HepG2 (cell line): ENCODE results near the gene RSAD2. TPM values are rescaled to one million over a fixed set of nuclear protein-coding genes. Genes with fewer than 3 reads are reported as not detected.

Experiments
- ADNP ChIP-seq: sonication (generic); formaldehyde crosslinking; IDR thresholded peaks from 2 replicates; pipeline ENCODE4 v1.4.0; 2020; ENCODE audit warnings: missing genetic modification reagents
- EED ChIP-seq: sonication (generic); formaldehyde crosslinking; IDR thresholded peaks from 2 replicates; pipeline ENCODE4 v1.5.0; 2020; ENCODE audit warnings: mild to moderate bottlenecking, missing genetic modification reagents
- HNRNPK ChIP-seq: fragments of 200-400 bp; formaldehyde crosslinking; IDR thresholded peaks from 2 replicates; pipeline ENCODE4 v1.6.1; 2018; ENCODE audit warnings: low read length, low read depth, moderate library complexity, mild to moderate bottlenecking; ENCODE audit not compliant: poor library complexity, severe bottlenecking
- HOXA7 ChIP-seq: sonication (generic); formaldehyde crosslinking; IDR thresholded peaks from 2 replicates; pipeline ENCODE4 v1.8.1; 2022; ENCODE audit warnings: mild to moderate bottlenecking, missing genetic modification reagents, moderate library complexity
- NCOA2 ChIP-seq: sonication (generic); formaldehyde crosslinking; IDR thresholded peaks from 2 replicates; pipeline ENCODE4 v1.8.0; 2022; ENCODE audit warnings: inconsistent platforms
- NFE2 ChIP-seq: sonication (generic); formaldehyde crosslinking; IDR thresholded peaks from 2 replicates; pipeline ENCODE4 v1.4.0; 2020; ENCODE audit warnings: missing genetic modification reagents
- POLR2G ChIP-seq: fragments of 200-400 bp; formaldehyde crosslinking; IDR thresholded peaks from 2 replicates; pipeline ENCODE4 v1.6.1; 2018; ENCODE audit warnings: mild to moderate bottlenecking, low read depth, low read length, moderate library complexity
- SMC3 ChIP-seq: IDR thresholded peaks from 2 replicates; pipeline ENCODE4 v1.6.1; 2011; ENCODE audit warnings: low read length, improper control_type of control experiment
- TCF7L2 ChIP-seq: IDR thresholded peaks from 2 replicates; pipeline ENCODE4 v1.6.1; 2011; ENCODE audit warnings: mild to moderate bottlenecking, low read depth, low read length, moderate library complexity
- ZFP62 ChIP-seq: sonication (generic); formaldehyde crosslinking; IDR thresholded peaks from 2 replicates; pipeline ENCODE4 v1.4.0; 2020; ENCODE audit warnings: missing genetic modification reagents
- ZNF205 ChIP-seq: IDR thresholded peaks from 2 replicates; pipeline ENCODE4 v1.6.1; 2018; ENCODE audit warnings: missing biosample characterization, missing genetic modification reagents
- ZNF260 ChIP-seq: sonication (generic); formaldehyde crosslinking; IDR thresholded peaks from 2 replicates; pipeline ENCODE4 v1.4.0; 2020; ENCODE audit warnings: missing genetic modification reagents, low read depth, mild to moderate bottlenecking, borderline replicate concordance
- ZNF446 ChIP-seq: sonication (generic); formaldehyde crosslinking; IDR thresholded peaks from 2 replicates; pipeline ENCODE4 v1.5.0; 2020; ENCODE audit warnings: mild to moderate bottlenecking, missing genetic modification reagents
- ZNF619 ChIP-seq: sonication (generic); formaldehyde crosslinking; IDR thresholded peaks from 2 replicates; pipeline ENCODE4 v1.4.0; 2020; ENCODE audit warnings: mild to moderate bottlenecking, missing genetic modification reagents
- ZNF83 ChIP-seq: sonication (generic); formaldehyde crosslinking; IDR thresholded peaks from 2 replicates; pipeline ENCODE4 v1.4.0; 2020; ENCODE audit warnings: missing genetic modification reagents, mild to moderate bottlenecking, borderline replicate concordance
- ZSCAN20 ChIP-seq: sonication (generic); formaldehyde crosslinking; IDR thresholded peaks from 2 replicates; pipeline ENCODE4 v1.4.0; 2020; ENCODE audit warnings: missing genetic modification reagents, mild to moderate bottlenecking, borderline replicate concordance
- polyA plus RNA-seq, 8 experiments: library from polyadenylated mRNA; depleted of rRNA in 3 of 8; stranded (reverse) in 7 of 8; unstranded in 1 of 8; fragments of >200 nt; fragmentation: Illumina TruSeq in 4 of 8; extraction: Trizol in 4 of 8; gene quantifications; 2 replicates each; pipeline versions ENCODE4 v1.2.1 to v1.2.3, GENCODE V29; 2011 to 2016; ENCODE audit warnings: low read depth in 4 of 8, missing spikeins in 1 of 8, mixed read lengths in 1 of 8; ENCODE audit not compliant: insufficient read depth in 1 of 8
- total RNA-seq, 5 experiments: library from RNA; depleted of rRNA; stranded (reverse); fragments of >200 nt; fragmentation: Illumina TruSeq; extraction: Trizol; gene quantifications; 2 replicates each; pipeline ENCODE4 v1.2.3, GENCODE V29; 2016; ENCODE audit warnings: low read depth in 1 of 5
- TF ChIP-seq, protein P1 (sequence below): sonication (generic); formaldehyde crosslinking; IDR thresholded peaks from 2 replicates; pipeline ENCODE4 v1.4.0; 2020; ENCODE audit warnings: mild to moderate bottlenecking, missing genetic modification reagents
- TF ChIP-seq, protein P2 (sequence below): sonication (generic); formaldehyde crosslinking; IDR thresholded peaks from 2 replicates; pipeline ENCODE4 v1.8.1; 2022; ENCODE audit warnings: low read depth, mild to moderate bottlenecking, missing genetic modification reagents

RSAD2 gene
- total and polyA plus RNA-seq, 2 of the 13 experiments (the other 11 are each of a cell fraction or from before 2014, with no cell fraction given): 0.11 TPM; not detected in 1

DNA sequence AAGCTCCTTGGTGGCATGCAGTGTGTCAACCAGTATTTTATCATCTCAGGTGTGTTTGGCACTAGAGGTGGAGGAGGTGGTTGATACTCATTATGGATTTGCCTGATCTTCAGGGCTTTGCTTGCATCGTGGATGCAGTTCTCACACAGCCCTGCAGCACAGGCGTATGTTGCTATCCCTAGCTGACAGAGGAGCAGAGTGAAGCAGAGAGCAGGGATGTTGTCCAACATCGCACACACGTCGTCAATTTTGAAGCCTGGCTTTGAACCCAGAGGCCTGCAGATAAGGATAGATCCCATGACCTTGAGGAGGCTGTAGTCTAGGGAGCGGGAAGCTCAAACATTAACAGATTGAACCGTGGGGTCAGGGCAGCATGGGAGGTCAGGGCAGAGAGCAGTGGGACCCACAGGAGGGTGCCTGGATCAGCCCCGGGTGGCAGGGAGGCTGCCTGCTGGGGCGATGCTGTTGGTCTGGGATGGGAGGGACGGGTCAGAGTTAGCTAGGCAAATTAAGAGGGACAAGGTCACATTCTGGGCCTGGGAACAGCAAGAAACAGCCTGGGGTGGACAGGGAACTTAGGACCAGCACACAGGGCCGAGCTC, 43.8 kb downstream of the RSAD2 start (continued):
- TF ChIP-seq, protein P1, sequence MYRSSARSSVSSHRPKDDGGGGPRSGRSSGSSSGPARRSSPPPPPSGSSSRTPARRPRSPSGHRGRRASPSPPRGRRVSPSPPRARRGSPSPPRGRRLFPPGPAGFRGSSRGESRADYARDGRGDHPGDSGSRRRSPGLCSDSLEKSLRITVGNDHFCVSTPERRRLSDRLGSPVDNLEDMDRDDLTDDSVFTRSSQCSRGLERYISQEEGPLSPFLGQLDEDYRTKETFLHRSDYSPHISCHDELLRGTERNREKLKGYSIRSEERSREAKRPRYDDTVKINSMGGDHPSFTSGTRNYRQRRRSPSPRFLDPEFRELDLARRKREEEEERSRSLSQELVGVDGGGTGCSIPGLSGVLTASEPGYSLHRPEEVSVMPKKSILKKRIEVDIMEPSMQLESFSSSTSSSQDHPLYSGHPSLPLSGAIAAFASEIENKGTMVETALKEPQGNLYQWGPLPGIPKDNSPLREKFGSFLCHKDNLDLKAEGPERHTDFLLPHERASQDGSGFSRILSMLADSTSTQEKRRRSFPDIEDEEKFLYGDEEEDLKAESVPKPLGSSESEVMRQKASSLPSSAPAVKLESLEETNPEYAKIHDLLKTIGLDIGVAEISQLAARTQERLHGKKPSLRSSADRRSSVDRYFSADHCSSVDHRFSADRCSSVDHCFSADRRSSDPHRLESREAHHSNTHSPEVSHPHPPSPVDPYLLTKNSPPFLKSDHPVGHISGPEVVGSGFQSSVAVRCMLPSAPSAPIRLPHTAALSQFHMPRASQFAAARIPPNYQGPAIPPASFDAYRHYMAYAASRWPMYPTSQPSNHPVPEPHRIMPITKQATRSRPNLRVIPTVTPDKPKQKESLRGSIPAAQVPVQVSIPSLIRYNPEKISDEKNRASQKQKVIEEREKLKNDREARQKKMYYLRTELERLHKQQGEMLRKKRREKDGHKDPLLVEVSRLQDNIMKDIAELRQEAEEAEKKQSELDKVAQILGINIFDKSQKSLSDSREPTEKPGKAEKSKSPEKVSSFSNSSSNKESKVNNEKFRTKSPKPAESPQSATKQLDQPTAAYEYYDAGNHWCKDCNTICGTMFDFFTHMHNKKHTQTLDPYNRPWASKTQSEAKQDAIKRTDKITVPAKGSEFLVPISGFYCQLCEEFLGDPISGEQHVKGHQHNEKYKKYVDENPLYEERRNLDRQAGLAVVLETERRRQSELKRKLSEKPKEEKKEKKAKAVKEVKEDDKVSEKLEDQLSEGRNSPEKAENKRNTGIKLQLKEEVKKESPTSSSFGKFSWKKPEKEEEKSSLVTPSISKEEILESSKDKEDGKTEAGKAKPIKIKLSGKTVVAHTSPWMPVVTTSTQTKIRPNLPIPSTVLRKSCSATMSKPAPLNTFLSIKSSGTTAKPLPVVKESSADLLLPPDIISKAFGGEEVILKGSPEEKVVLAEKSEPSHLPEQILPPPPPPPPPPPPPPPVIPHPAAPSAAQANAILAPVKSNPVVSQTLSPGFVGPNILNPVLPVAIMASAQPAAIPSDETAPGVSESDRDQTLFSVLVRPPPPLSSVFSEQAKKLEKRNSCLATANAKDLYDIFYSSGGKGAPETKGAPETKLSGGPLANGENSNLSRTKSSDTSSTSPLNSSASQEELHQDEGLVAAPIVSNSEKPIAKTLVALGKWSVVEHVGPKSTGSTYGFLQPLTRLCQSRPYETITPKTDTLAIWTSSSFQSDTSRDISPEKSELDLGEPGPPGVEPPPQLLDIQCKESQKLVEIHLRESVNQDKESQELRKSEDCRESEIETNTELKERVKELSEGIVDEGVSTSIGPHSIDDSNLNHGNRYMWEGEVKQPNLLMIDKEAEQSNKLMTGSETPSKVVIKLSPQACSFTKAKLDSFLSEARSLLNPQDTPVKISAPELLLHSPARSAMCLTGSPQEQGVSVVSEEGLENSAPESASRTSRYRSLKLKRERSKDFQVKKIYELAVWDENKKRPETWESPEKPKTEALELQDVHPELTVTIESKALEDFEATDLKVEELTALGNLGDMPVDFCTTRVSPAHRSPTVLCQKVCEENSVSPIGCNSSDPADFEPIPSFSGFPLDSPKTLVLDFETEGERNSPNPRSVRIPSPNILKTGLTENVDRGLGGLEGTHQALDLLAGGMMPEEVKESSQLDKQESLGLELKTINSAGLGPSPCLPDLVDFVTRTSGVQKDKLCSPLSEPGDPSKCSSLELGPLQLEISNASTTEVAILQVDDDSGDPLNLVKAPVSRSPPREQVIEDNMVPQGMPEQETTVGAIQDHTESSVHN (CRISPR knock-in tag): peak; percentile 87; the same call in 1 of the 2 replicates
- TF ChIP-seq ZNF619 (CRISPR knock-in tag): peak; percentile 22; the same call in 1 of the 2 replicates
- no peak for TF ChIP-seq ZFP62 (CRISPR knock-in tag)
- TF ChIP-seq HOXA7 (CRISPR knock-in tag): no peak
- no peak for TF ChIP-seq EED (CRISPR knock-in tag)
- TF ChIP-seq SMC3: no peak
- no peak for TF ChIP-seq NFE2 (CRISPR knock-in tag)
- peak; percentile 94 for TF ChIP-seq ZNF205
- TF ChIP-seq, protein P2, sequence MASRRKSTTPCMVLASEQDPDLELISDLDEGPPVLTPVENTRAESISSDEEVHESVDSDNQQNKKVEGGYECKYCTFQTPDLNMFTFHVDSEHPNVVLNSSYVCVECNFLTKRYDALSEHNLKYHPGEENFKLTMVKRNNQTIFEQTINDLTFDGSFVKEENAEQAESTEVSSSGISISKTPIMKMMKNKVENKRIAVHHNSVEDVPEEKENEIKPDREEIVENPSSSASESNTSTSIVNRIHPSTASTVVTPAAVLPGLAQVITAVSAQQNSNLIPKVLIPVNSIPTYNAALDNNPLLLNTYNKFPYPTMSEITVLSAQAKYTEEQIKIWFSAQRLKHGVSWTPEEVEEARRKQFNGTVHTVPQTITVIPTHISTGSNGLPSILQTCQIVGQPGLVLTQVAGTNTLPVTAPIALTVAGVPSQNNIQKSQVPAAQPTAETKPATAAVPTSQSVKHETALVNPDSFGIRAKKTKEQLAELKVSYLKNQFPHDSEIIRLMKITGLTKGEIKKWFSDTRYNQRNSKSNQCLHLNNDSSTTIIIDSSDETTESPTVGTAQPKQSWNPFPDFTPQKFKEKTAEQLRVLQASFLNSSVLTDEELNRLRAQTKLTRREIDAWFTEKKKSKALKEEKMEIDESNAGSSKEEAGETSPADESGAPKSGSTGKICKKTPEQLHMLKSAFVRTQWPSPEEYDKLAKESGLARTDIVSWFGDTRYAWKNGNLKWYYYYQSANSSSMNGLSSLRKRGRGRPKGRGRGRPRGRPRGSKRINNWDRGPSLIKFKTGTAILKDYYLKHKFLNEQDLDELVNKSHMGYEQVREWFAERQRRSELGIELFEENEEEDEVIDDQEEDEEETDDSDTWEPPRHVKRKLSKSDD (CRISPR knock-in tag): peak; percentile 61; the same call in 1 of the 2 replicates
- no peak for TF ChIP-seq ZNF260 (CRISPR knock-in tag)
- TF ChIP-seq ADNP (CRISPR knock-in tag): no peak
- no peak for TF ChIP-seq ZSCAN20 (CRISPR knock-in tag)
- peak; percentile 54 for TF ChIP-seq POLR2G
- TF ChIP-seq TCF7L2: no peak
- no peak for TF ChIP-seq ZNF83 (CRISPR knock-in tag)
- TF ChIP-seq ZNF446 (CRISPR knock-in tag): no peak
- TF ChIP-seq NCOA2 (CRISPR knock-in tag): peak; percentile 87
- TF ChIP-seq HNRNPK: no peak
